Retina (tissue), 1 donor: ENCODE data around the gene TRAPPC2L.

Experiments used
- DNase-seq: peaks from one replicate; pipeline ENCODE4 v3.0.0-alpha.2; 2016

The TRAPPC2L gene

GRCh38 chr16:88839745-88840599 lies 17.0 kb upstream of the TRAPPC2L start:
- DNase-seq: no peak

- no peak for DNase-seq
Observed at GRCh38 chr16:88840600-88841215, 16.2 kb upstream of the TRAPPC2L start.

- no peak for DNase-seq
Observed at GRCh38 chr16:88841521-88842307, 15.2 kb upstream of the TRAPPC2L start.

- DNase-seq: no peak
Observed at GRCh38 chr16:88842308-88842756, 14.6 kb upstream of the TRAPPC2L start.

- no peak for DNase-seq
Observed at GRCh38 chr16:88842806-88843205, 14.1 kb upstream of the TRAPPC2L start.

GRCh38 chr16:88843256-88843655 lies 13.7 kb upstream of the TRAPPC2L start:
- DNase-seq: no peak

- no peak for DNase-seq
Observed at GRCh38 chr16:88844419-88845036, 12.4 kb upstream of the TRAPPC2L start.

GRCh38 chr16:88846088-88846487 lies 10.8 kb upstream of the TRAPPC2L start:
- no peak for DNase-seq

GRCh38 chr16:88847654-88848053 lies 9.3 kb upstream of the TRAPPC2L start:
- DNase-seq: no peak

- DNase-seq: no peak
Observed at GRCh38 chr16:88848557-88848956, 8.4 kb upstream of the TRAPPC2L start.

- no peak for DNase-seq
Observed at GRCh38 chr16:88850531-88851199, 6.3 kb upstream of the TRAPPC2L start.

GRCh38 chr16:88851616-88852015 lies 5.3 kb upstream of the TRAPPC2L start:
- no peak for DNase-seq

- no peak for DNase-seq
Observed at GRCh38 chr16:88853325-88853941, 3.5 kb upstream of the TRAPPC2L start.

GRCh38 chr16:88854306-88855111 lies 2.4 kb upstream of the TRAPPC2L start:
- DNase-seq: no peak

GRCh38 chr16:88855176-88855575 lies 1.8 kb upstream of the TRAPPC2L start:
- DNase-seq: no peak

- DNase-seq: no peak
Observed at GRCh38 chr16:88855736-88856121, 1.2 kb upstream of the TRAPPC2L start.

GRCh38 chr16:88856122-88856827 lies 652 bp upstream of the TRAPPC2L start:
- peak; percentile 55 for DNase-seq

GRCh38 chr16:88857728-88858339 lies 907 bp downstream of the TRAPPC2L start:
- peak; percentile 65 for DNase-seq

- DNase-seq: no peak
Observed at GRCh38 chr16:88859381-88860091, 2.6 kb downstream of the TRAPPC2L start.
